IPS-NIHi7 (cell line): ENCODE data around the gene C10orf71.

Experiments used
- DNase-seq: peaks from one replicate; pipeline ENCODE4 v3.0.0; 2012; ENCODE audit warnings: mixed read lengths; ENCODE audit errors: extremely low spot score

The C10orf71 gene

DNA sequence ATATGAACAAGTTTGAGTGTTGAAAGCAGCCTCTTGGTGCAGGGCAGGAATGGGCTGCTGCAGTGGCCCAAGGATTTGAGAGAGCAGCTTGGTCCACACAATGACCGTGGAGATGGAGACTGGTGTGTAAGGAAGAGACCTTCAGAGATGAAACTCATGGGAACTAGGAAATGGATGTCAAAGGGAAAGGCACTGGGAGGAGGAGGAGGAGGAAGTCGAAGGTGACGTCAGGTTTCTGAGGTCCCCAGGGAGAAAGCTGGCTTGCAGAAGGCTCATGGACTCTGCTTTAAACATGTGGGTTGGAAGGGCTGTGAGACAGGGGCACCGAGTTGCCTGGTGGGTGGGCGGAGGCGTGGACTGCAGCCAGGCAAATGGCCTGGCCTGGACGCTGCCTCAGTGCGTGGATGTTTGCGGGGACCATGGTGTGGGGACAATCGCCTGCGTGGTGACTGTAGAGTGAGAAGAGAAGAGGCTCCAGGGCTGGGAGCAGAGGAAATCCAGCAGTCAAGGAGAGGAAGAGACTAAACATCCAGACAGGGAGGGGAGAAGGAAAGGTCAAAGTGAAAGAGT, 14.6 kb downstream of the C10orf71 start:
- DNase-seq: no peak

DNA sequence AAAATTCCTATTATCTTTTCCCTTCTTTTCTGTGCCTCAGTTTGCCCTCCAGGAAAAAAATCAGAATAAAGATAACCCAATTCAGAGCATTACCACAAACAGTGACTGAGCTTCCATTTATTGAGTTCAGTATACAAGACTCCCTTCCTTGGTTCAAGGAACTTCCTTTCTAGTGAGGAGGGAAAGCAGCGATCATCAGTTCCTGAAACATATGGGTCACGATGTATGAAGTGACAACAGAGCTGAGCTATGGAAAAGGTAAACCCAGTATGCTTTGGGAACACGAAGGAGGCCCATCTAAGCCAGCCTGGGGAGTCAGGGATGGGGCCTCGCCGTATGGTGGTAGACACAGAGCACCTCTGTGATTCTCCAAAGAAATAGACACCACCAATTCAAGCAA, 15.8 kb downstream of the C10orf71 start:
- no peak for DNase-seq

DNA sequence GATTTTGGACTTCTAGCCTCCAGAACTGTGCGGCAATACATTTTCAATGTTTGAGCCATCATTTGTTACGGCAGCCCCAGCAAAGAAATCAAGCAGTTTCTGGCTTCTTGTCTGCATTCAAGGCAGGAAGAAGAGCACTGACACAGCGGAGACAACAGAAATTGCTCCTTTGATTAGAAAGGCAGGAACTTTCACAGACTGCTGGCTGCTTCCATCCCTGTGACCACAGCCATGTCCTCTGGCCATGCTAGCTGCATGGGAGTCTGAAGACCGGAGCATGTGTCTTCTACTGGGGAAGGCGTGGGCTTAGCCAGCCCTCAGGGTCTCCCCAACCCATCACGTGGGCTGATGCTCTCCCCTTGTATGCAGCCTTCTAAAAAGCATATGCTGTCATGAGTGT, 19.1 kb downstream of the C10orf71 start:
- DNase-seq: no peak

DNA sequence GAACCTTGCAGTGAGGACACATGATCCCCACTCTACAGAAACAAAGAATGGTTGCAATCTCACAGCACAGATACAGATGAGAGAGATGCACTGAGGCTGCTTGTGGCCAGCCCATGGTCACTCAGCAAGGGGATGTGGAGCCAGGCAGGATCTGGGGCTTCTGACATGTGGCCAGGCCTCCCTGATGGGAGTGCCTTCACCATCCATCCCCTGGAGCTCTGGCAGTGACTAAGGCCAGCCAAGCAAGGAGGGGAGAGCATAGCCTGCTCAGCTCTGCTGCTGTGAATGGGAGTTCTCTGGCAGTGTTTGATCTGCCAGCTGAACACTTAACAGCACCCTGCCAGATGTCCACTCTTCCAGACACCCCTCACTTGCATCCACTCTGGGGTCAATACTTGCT, 19.8 kb downstream of the C10orf71 start:
- DNase-seq: no peak

DNA sequence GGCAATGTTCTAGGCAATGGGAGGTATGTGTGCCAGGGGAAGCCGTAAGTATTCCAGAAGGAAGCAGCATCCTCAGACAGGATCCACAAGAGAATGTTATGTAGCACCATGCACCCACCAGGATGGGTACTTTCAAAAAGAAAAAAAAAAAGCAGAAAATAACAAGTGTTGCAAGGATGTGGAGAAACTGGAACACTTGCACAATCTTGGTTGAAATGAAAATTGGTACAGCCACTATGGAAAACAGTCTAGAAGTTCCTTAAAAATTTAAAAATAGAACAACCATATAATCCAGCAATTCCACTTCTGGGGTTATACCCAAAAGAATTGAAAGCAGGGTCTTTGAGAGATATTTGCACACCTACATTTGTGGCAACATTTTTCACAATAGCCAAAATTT, 20.2 kb downstream of the C10orf71 start:
- DNase-seq: no peak

DNA sequence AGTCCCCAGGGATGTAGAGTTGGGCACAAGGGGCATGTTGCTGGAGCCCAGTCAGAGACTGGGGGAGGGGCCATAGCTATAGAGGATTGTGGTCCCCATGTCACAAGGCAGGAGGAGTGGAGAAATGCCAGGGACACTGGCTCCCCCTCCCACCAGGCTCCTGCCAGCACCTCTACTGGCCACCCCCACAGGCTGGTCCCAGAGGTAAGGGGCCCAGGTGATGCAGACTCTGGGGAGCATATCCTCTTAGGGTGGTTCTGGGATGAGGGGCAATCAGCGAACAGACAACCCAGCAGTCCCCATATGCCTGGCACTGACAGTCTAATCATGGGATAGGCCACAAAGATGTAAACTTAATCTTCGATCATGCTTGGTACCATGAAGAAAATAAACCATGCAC, 21.2 kb downstream of the C10orf71 start:
- DNase-seq: no peak

DNA sequence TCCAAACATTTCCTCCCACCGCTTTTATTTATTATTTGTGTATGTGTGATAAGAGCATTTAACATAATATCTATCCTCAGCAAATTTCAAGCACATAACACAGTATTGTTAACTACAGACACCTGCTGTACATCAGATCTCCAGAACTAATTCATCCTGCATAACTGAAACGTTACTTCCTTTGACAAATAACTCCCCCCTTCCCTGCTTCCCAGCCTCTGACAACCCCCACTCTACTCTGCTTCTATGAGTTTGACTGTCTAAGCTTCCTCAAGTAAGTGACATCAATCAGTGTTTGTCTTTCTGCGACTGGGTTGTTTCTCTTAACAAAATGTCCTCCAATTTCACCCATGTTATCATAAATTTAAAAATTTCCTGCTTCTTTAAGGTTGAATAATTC, 22.1 kb downstream of the C10orf71 start:
- no peak for DNase-seq

DNA sequence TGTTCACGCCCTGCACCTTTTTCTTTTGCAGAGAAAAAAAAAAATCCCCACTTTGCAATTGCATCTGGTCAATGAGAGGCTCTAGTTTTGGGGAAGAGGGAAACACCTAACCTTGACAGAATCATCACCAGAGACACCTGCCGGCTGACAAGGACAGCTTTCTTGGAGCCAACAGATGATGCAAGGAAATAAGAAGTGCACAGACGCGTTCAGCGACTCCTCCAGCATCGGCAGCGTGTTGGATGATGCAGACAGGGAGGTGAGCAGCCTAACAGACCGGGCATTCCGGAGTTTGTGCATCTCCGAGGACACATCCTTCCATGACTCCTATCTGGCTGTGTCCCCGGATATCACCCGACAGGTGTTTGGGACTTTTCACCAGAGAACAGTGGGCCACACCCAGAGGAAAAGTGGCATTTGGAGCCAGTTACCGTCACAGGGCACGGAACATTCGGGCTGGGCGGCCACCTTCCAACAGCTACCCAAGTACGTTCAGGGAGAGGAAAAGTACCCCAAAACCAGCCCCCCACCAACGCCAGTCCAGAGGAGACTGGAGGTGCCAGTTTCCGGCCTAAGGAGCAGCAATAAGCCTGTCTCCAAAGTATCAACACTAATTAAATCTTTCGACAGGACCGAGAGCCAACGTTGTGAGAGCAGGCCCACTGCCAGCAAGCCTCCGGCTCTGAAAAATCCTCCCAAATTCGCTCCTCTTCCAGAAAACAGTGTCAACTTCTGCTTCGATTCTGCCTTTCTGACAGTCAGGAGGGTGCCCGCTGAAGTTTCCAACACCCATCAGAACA, 23.6 kb downstream of the C10orf71 start:
- no peak for DNase-seq

DNA sequence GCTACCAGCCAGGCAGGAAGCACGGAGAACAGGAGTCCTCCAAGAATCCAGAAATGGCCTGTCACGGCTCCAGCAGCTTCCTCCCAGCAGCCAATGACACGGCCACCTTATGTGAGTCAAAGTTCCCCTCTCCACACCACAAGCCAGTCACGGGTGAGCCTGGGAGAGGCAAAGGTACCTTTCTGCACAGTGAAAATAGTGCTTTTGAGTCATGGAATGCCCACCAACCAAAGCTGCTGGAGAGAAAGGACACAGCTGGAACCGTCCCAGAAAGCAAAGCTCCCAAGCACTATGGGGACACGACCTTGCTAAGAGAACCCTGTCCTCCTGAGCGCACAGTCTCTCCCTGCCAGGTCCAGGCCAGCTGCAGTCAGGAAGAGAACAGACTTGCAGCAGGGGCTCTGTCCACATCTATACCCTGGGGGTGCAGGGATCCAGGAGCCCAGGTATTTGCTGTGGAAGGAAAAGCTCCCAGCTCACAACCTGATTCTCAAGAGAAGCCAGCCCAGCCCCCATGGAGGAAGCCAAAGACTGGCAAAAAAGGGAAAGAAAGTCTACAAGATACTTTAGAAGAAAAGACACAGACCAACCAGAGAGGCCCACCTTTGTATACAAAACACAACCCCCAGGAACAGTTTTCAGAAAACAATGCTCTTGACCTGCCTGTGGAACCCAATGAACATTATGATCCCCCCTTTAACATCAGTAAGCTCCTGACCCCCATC, 24.4 kb downstream of the C10orf71 start:
- no peak for DNase-seq

DNA sequence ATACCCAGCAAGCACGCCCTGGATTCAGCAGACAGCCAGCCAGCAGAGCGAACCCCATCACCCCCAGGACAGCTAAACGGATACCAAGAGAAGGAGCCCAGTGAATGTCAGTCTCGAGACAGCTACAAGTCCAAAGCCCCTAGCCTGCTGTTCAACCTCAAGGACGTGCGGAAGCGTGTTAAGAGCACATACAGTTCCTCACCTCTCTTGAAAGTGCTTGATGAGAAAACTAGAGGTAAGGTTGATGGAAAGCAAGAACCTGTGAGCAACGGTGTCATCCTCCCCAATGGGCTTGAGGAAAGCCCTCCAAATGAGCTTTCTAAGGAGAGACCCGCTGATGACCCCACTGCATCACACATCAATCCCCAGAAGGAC, 24.9 kb downstream of the C10orf71 start:
- no peak for DNase-seq

DNA sequence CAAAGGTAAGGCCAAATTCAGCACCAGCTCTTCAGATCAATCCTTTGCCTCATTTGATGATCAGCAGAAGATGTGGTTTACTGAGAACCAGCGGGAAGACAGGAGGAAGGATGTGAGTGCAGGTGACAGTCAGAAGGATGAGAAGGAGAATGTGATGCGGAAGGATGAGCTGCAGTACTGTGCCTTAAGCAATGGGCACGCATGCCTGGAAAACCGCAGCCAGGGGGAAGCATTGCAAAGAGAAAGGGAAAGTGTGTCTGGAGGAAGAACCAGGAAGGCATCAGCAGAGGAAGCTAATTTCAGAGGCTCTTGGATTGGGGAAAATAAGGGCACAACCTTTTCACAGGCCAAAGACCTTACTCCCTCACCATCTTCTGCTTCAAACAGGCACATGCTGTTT, 25.7 kb downstream of the C10orf71 start:
- DNase-seq: peak; percentile 67

DNA sequence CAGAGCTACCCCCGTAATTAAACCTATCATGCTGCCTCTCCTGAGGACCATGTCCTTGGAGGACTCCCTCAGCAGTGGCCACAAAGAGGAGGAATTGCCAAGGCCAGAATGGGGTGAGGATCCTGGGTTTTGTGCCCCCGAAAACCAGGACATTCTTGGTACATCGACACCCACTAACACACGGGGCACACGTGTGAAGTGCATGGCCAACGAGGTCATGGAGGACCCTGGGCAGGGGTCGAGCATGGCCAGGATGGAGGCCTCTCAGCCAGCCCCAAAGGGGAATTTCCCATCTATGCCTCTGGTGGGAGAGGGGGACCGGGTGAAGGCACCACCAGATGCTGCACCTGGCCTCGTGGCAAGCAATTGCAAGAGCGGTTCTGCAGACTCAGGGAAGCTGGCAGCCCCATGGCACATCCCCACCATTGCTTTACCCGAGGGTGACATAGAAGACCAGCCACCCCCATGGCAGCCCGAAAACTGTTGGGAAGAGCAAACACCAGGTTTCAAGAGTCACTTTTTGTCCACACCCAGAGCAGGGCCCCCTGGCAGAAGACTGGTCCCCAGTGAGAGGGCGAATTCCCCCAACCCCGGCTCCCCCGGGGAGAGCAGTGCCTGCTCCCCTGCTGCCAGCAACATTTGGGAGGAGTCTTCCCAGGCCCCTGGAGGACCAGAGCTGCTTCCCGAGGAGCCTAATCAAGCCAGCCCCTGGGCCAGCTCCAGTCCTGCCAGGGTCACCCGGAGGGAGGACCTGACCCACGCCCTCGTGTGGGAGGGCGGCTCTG, 26.4 kb downstream of the C10orf71 start:
- DNase-seq: no peak

DNA sequence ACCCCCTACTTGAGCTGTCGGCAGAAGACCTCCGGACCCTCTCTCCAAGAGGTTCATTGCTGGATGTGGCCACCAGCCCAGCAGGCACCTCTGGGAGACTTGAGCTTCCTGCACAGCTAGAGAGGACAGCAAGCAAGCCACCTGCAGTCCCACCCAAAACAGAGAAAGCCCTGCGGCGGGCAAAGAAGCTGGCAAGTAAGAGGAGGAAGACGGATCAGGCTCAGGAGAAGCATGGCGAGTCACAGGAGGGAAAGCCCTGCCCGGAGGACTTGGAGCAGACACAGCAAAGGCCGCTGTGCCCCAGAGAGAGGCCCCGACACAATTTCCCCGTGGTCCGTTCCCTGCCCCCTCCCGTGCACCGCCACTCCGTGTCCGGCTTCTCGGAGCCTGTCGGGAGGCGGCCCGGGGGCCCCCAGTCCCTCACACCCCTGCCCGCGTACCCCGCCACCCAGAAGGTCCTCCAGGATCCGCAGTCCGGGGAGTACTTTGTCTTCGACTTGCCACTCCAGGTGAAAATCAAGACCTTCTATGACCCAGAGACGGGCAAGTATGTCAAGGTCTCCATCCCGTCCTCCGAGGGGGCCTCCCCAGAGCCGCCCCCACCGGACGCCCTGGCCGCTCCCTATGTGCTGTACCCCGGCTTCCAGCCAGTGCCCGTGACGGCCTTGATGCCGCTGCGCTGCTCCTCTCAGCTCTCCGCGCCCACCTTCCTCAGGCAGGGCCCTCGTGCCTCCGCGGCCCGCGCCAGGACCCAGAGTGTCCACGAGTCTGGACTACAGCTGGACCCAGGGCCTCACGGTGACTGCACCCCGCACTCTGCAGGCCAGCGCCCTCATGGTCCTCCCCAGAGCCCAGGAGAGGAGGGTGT, 27.2 kb downstream of the C10orf71 start:
- DNase-seq: no peak

DNA sequence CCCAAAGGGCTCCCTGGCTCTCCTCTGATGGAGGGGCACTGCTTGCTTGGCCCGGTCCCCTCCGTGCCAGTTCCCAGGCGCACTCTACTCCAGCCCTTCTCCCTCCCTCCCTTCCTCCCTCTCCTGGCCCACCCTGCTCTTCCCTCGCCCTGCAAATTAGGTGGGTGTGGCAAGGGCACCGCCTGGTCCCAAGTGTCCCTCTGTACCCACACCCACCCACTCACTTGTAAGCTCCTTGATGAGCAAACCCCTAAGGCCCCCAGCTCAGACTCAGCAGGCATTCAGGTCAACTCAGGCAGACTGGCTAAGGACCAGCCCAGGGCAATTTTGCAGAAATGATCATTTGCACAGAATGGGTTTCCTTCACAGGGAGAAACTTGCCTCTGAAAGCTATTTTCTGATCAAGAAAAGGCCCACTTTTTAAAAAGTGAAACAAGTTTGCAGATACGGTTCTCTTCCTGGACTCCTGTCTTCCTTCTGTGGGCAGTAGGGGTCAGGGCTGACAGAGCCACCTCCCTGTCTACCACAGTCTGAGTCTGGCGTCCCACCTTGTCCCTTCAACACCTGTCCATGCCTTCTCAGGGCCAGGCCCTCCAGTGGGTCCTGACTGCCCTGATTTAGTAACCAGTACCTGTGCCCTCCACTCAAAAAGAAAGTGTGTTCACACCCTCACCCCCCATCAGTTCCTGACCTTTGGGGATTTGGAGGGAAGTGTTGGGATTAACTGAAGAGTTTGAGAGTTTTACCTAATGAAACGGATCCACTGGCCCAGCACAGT, 28.3 kb downstream of the C10orf71 start:
- DNase-seq: no peak

DNA sequence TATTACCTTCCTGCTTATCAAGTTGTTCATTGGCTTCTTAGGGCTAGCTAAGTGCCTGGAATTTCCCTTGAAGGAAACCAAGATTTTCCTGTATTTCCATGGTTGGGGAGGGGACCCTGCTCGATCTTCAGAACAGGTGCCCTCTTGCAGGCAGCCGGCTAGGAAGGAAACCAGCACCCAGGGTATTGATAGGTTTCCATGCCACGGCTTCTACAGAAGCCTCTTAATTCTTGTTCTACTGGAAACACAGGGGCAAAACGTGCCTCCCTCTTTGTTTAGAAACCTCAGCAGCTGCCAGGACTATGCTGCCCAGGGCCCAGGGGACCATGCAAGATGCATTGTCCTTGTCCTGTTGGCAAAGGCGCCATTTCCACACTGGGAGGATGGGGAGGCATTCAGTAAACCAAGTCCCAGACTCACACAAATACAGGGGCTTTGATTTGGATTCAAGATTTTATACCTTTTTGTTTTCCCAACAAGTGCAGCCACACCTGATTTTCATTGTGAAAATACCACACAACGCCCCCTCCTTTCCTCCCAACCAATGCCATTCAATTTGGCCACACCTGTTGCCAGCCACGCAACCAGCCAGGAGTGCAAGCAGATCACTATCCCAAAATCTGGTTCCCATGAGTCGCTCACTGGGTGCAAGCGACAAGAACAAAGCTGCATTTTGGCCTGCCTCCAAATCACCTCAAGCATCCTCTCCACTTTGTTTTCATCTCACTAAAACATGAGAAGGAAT, 29.6 kb downstream of the C10orf71 start:
- DNase-seq: no peak

DNA sequence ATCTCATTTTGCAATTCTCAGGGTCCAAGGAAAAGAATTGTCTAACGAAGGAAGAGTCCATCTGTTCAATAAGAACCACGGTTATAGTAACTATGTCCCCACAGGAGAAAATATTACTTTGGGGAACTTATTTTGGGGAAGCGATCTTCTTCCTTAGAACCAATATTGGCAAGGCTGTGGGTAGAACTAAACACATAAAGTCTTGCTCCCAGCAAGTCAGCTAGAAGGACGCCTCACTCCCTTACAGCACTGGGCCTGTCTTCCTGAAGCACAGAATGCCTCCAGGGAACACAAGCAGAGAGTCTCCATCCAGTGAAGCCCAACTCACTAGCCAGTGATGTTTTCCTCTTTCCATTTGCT, 30.2 kb downstream of the C10orf71 start:
- no peak for DNase-seq

DNA sequence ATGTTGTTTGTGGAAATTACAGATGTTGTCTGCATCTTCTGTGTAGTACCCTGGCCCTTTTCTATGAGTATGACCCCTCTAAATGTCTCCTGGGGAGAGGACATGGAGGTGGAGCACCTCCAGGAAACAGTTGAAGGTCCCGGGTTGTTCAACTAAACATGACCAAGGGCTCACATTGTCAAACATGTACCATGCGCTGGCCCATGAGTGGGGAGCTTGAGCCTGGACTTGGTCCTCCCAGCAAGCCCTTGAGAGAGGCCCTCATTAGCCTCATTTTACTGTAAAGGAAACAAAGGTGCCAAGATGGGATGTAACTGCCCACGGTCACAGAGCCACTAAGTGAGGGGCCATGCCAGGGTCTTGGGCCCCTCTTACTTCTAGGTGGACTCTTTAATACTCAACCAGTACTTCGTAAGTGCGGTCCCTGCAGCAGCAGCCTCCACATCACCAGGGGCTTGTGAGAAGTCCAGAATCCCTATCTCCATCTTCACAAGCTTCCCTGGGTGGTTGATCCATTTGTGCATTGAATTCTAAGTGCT, 31.2 kb downstream of the C10orf71 start:
- no peak for DNase-seq

DNA sequence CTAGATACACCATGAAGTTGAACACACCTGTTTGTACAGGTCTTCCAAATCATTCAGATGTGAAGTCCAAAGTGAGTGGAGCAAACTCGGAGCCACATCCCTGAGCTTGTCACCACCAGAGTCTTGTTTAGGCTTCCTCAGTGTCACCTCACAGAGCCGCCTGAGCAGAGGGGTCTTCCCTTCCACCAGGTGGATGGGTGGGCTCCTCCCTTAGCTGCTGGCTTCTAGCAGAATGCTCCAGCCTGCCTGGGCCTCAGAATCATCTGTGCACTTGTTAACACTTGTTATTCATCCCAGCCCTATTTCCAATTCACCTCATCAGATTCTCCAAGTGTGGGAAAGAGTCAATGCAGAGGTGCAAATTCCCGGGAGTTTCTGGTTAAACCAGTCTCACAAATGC, 32.5 kb downstream of the C10orf71 start:
- no peak for DNase-seq

DNA sequence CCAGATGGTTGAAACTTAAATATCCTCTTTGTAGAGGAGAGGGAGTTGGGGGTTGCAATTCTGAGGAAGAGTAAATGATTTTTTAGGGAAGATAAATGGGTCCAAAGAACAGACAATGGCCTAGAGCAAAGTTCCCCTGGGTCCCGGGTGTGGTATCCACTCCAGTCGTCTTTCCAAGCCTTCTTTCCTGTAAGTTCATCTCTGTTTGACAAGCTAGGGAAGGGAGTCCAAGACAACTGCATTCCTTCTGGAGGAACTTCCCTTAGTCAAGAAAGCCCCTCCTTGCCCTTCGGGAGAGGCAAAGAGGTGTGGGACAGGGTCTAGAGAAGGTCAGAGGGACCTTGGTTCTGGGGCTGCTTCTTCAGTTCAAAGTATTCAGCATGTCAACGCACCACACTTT, 33.4 kb downstream of the C10orf71 start:
- no peak for DNase-seq

DNA sequence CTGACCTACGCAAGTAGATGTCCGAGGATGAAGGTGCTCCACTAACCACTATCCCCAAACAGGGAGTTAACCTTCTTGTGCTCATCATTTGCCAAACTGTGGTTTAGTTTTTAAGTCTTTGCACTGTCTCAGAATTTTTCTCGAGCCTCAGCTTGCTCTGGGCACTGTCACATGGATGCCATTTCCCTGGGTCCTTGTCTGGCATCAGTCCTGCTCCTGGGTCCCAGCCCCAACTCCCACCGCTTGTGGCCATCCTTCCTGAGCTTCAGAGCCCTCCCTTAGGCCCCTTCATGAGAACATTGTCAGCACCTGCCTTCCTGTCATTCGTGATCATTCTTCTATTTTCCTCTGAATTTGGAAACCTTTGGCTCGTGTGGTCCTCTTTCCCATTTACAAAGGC, 33.8 kb downstream of the C10orf71 start:
- DNase-seq: no peak
